ENCODE data around the gene ABHD16A.

GRCh38 chr6:31692886-31693285 lies 10.2 kb downstream of the ABHD16A start:
- TF ChIP-seq CTCF (IDR thresholded peaks at IDR 0.05; ENCODE audit: poor library complexity, severe bottlenecking) (no peak), REST (IDR thresholded peaks at IDR 0.05; ENCODE audit: borderline replicate concordance) (no peak), EP300 (conservative IDR thresholded peaks at IDR 0.05; ENCODE audit: poor library complexity, severe bottlenecking) (no peak), EZH2 (IDR thresholded peaks at IDR 0.05; ENCODE audit: borderline replicate concordance, insufficient read depth, low read length, poor library complexity, severe bottlenecking) (no peak), TAF1 (IDR thresholded peaks at IDR 0.05; ENCODE audit: low read depth) (no peak), SMC3 (conservative IDR thresholded peaks at IDR 0.05; ENCODE audit: poor library complexity) (no peak)

Measured in neural cell (in vitro differentiated cells).